OCI-LY7 (cell line): Measurements from ENCODE around the gene UPK3BL1.
"Not testable (repeated sequence)": the region's sequence is repeated elsewhere in the genome, so short reads cannot be mapped to it uniquely, and the experiment has no call there.

Source experiments
- EZH2phosphoT487 ChIP-seq: fragments of 200-600 bp; sonication (generic); IDR thresholded peaks from 2 replicates; pipeline ENCODE4 v1.6.1; 2018; ENCODE audit warnings: low read depth, borderline replicate concordance, mild to moderate bottlenecking, mixed run types, antibody characterized with exemption, low read length, moderate library complexity, mixed read lengths
- TF ChIP-seq, protein P1 (sequence below): fragments of 200-600 bp; sonication (generic); conservative IDR thresholded peaks from 2 replicates; pipeline ENCODE4 v1.5.1; 2014; ENCODE audit warnings: mild to moderate bottlenecking, antibody characterized with exemption, low read length, moderate library complexity, mixed read lengths

DNA sequence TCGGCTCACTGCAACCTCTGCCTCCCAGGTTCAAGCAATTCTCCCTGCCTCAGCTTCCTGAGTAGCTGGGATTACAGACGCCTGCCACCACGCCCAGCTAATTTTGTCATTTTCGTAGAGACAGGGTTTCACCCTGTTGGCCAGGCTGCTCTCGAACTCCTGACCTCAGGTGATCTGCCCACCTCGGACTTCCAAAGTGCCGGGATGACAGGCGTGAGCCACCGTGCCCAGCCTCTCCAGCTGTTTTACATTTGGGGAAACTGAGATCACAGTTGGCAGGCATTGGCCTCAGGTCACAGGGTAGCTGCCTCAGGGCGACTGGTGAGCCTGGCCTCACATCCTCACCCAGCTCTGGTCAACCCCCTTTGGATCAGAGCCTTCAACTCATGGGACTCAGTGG is 32.9 kb downstream of the UPK3BL1 start:
- TF ChIP-seq, protein P1, sequence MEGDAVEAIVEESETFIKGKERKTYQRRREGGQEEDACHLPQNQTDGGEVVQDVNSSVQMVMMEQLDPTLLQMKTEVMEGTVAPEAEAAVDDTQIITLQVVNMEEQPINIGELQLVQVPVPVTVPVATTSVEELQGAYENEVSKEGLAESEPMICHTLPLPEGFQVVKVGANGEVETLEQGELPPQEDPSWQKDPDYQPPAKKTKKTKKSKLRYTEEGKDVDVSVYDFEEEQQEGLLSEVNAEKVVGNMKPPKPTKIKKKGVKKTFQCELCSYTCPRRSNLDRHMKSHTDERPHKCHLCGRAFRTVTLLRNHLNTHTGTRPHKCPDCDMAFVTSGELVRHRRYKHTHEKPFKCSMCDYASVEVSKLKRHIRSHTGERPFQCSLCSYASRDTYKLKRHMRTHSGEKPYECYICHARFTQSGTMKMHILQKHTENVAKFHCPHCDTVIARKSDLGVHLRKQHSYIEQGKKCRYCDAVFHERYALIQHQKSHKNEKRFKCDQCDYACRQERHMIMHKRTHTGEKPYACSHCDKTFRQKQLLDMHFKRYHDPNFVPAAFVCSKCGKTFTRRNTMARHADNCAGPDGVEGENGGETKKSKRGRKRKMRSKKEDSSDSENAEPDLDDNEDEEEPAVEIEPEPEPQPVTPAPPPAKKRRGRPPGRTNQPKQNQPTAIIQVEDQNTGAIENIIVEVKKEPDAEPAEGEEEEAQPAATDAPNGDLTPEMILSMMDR = not testable (repeated sequence)
- not testable (repeated sequence) for TF ChIP-seq EZH2phosphoT487
